ENCODE results near the gene SLC7A4.

The SLC7A4 gene

DNA sequence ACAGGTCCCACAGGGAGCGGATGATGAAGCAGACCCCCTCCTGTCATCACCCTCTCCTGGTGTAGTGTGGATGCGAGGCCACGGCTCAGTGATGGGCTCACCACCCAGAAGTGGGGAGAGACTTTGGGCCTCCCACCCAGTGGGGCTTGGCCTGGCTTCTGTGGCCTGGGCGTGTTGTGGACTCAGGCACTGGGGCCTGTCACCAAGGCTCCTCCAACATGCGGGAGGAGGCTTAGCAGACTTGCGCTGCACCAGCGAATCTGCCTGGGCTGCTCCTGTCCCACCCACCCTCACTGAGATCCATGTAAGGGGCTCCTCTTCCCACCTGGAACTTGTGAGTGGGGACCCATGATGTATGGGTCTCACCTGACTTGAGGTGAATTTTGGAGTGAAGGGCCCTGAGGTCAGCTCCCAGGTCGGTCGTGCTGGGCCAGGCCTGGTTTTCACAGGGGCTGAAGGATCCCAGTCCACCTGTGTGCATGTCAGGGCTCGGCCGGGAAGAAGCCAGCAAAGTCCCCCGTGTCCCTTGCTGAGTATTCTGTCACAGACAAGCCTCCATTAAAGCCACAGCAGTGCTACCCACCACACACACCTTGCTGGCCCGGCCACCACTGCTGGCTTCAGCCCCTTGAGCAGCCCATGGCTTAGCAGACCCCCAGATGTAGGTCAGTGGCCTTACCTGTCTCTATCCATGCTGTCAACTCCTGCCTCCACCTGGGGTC, 34.7 kb downstream of the SLC7A4 start:
- no peak for DNase-seq

DNA sequence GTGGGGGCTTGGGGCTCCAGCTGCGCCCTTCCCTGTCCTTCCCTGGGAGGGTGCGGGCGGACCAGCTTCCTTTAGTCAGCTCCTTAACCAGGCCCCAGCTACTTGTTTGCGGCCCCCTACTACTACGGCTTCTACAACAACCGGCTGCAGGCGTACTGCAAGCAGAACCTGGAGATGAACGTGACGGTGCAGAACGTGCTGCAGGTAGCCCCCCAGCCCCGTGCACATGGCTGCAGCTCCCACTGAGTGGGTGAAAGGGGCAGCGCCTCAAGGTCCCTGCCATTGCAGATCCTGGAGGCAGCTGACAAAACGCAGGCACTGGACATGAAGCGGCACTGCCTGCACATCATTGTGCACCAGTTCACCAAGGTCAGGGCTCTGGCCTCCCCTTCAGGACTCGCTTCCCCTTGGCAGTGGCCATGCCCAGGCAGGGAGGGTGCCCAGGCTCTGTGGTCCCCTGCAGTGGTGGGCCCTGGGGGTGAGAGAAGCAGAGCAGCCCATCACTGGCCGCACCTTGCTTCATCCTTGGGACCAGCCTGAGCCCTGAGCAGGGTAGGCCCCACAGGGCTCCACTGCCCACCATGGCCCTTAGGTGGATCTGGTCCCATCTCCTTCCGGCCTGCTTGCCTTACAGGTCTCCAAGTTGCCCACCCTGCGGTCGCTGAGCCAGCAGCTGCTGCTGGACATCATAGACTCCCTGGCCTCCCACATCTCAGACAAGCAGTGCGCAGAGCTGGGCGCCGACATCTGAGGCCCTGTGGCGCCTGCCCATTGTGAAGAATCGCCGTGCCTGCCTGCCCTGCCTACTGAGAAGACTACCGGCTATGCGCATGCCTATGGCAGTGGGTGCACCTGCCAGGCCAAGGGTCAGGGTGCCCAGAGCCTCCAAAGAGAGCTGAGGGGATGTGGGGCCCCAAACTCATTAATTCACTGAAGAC, 35.5 kb downstream of the SLC7A4 start:
- no peak for DNase-seq

DNA sequence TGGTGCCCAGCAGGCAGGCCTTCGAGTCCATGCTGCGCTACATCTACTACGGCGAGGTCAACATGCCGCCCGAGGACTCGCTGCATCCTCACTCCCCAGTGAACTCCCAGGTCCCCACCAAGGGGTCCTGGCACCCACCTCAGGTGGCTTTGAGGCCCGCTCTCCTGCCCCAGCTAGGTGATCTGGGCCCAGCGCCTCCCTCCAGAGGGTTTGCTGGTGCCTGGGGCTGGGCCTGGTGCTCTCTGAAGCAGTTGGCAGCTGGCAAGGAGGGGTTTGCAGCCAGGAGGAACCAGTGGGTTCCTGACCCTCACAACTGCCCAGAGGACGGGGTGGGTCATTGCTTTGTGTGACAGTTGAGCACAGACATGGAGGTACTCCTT, 36.3 kb downstream of the SLC7A4 start:
- no peak for DNase-seq

DNA sequence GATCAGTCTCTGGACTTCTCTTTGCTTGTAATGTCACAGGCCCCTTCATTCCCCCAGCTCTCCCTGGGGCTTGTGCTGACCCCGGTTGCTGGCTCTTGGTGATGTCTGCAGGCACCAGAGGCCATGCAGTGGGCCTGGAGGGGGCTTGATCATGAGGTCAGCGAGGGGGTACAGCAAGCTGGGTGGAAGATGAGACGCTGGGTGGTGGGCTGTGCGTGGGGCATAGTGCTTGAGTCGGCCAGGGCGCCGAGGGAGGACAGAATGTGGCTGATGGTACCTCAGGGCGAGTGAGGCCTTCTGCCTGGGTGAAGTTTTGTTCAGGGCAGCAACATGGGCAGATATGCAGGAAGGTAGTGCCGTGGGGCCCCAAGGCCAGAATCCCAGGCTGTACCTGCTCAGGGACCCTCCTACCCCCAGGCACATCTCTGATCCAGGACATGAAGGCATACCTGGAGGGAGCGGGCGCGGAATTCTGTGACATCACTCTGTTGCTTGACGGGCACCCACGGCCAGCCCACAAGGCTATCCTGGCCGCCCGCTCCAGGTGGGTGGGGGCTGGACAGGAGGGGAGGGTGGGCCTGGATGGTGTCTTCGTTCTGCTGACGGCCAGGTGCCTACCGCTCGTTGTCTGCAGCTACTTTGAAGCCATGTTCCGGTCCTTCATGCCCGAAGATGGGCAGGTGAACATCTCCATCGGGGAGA, 36.9 kb downstream of the SLC7A4 start:
- no peak for DNase-seq

DNA sequence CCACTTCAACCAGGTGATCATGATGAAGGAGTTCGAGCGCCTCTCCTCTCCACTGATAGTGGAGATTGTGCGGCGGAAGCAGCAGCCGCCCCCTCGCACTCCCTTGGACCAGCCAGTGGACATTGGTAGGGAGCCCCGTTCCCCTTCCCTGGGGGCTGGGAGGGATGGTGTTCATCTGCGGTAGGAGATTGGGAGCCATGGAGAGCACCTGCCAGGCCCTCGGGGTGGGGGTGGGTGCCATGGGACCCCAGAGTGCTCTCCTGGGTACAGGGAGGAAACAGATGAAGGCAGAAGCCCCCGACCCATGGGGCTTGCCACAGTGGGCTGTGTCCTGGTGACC, 37.5 kb downstream of the SLC7A4 start:
- DNase-seq: no peak

DNA sequence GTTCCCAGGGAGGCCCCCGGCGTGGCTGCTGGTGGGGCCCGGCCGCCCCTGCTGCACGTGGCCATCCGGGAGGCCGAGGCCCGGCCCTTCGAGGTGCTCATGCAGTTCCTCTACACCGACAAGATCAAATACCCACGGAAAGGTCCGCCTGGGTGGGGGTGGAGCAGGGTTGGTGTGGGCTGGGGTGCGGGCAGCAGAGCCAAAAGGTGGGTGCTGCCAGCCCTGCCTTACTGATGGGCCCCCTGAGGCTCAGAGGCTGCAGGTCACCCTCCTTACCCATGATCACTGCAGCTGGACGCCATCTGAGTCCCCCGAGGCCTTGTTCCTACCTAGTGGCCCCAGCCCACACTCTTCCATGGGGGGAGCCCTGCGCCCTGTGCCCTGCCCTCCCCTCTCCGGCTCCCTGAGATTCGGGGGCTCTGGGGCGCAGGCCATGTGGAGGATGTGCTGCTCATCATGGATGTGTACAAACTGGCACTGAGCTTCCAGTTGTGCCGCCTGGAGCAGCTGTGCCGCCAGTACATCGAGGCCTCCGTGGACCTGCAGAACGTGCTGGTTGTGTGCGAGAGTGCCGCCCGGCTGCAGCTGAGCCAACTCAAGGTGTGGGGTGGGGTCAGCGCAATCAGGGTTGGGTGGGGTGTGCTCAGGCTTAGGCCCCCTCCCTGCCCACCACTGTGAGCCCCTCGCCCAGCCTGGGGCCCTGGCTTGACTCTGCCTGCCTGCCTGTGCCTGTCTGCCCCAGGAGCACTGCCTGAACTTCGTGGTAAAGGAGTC, 38.0 kb downstream of the SLC7A4 start:
- no peak for DNase-seq

DNA sequence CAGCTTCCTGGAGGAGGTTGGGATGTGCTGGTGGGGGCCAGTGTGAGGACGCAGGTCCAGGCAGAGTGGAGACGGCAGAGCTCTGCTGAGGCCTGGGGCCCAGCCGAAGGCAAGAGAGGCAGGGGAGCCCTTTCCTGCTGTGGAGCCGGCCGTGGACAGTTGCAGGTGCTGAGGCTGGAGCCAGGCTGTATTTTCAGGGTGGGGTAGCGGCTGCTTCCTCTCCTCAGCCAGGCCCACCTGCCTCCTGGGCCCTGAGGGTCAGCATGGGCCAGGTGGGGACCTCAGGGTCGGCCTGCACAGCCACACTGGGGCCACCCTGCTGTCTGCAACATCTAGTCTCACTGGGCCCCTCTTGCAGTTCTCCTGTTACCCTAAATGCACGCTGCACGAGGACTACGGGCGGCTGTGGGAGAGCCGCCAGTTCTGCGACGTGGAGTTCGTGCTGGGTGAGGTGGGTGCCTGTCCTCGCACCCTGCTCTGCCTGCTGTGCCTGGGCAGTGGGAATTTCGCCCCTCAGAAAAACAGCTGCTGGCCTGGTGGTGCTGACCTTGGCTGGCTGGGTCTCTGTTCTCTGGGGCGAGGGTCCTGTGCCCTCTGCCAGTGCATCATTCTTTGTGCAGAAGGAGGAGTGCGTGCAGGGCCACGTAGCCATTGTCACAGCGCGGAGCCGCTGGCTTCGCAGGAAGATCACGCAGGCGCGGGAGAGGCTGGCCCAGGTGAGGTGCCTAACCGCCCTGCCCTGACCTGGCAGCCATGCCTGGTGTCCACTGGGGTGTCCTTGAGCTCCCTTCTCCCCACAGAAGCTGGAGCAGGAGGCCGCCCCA, 38.8 kb downstream of the SLC7A4 start:
- no peak for DNase-seq

DNA sequence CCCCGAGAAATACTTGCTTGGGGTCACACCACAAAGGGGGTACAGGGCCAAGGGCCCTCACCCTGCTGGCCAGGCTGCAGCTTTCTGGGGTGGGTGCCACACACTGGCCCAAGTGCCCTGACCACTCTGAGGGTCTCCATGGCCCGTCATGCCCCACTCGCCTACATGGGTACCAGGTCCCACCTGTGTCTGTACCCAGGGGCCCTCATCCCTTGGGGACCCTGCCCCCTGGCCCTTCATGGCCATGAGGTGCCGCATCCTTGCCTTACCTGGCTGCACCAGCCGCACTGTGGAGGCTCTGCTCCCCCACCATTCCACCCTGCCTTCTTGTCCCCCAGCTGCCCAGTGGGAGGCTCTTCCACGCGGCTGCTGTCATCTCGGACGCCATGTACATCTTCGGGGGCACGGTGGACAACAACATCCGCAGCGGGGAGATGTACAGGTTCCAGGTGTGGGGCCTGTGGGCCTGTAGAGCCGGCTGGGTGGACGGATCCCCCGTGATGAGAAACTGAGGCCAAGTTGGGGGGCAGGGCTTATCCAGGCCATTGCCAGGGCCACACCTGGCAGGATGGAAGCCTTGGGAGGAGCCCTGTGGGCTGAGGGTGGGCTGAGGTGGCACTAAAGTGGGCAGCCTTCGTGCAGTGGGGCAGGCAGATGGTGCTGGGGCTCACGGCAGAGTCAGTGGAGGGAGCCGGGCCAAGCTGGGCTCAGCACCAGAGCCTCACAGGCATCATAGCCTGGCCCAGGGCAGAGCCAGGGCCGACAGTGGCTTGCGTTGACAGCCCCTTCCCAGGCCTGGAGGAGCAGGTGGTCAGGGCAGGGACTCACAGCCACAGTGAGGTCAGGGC, 39.7 kb downstream of the SLC7A4 start:
- no peak for DNase-seq

DNA sequence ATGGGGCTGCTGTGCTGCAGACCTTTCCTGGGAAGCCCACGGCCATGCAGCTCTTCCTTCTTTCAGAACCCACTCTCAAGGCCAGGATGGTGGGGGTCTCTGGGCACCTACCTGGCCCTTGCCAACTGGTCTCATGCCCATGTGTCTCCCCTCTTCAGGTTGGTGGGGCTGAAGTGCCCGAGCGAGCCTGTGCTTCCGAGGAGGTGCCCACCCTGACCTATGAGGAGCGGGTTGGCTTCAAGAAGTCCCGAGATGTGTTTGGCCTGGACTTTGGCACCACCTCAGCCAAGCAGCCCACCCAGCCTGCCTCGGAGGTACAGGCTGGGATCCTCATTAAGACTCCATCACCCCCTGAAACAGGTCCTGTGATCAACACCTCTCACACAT, 40.3 kb downstream of the SLC7A4 start:
- DNase-seq: no peak

DNA sequence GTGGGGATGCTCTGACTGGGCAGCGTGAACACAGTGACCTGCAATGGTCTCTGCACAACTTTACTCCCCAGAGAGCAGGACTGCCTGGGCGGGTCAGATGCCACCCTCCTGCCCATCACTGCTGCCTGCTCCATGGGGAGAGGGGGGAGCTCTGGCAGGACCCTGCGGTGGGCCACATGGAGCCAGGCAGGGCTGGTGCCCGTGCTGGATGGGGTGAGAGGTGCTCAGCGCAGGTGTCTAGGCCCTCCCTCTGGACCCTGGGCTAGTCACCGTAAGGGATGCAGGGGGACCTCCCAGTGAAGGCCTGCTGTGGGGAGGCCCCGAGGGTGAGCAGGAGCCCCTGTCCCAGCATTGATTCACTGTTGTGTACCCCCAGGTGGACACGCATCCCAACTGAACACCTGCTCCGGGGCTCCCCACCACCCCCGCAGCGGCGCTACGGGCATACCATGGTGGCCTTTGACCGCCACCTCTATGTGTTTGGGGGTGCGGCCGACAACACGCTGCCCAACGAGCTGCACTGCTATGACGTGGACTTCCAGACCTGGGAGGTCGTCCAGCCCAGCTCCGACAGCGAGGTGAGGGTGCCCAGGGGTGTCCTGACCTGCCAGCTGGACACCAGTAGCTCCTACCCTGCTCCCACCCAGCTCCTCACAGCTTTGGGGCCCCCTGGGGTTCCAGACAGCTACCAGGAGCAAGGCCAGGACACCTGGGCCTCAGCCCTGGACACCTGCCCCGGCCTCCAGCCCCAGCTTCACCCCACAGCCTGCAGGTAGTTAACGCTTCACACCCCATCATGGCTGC, 40.9 kb downstream of the SLC7A4 start:
- no peak for DNase-seq

DNA sequence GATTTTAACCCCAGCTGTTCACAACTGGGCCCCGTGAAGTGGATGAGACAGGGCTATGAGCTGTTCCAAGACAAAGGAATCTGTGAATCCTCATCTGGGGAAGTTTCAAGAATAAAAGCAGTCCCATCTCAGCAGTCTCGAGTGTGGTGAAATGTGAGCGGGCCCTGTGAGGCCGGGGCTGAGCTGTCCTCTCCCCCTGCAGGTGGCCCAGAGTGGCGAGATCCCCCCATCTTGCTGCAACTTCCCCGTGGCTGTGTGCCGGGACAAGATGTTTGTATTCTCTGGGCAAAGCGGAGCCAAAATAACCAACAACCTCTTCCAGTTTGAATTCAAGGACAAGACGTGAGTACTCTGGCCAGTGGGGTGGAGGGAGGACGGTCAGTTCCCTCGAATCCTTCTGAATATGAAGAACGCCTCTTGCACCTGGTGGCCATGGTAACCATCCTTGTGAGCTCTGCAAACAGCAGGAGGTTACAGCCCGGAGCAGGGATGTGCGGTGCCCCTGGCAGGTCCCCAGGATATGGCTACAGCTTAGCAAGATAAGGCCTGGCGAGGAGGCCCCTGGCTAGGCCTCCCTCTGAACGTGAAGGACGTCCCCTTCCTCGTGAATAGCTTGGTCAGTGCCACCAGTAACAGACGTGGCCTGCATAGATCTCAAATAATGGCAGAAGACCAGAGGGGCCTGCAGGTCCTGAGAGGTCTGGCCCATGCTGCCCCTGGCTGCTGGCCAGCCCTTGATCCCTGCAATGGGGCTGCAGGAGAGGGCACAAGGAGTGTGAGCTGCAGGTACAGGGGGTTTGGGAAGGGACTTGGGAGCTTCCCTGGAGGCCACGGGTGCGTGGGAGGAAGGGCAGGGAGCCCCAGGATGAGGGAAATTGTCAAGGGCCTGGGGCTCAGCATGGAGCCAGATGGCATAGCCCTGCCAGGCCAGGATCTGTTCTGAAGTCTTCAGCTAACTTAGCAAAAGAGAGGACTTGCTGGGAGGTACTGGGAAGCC, 41.9 kb downstream of the SLC7A4 start:
- no peak for DNase-seq

DNA sequence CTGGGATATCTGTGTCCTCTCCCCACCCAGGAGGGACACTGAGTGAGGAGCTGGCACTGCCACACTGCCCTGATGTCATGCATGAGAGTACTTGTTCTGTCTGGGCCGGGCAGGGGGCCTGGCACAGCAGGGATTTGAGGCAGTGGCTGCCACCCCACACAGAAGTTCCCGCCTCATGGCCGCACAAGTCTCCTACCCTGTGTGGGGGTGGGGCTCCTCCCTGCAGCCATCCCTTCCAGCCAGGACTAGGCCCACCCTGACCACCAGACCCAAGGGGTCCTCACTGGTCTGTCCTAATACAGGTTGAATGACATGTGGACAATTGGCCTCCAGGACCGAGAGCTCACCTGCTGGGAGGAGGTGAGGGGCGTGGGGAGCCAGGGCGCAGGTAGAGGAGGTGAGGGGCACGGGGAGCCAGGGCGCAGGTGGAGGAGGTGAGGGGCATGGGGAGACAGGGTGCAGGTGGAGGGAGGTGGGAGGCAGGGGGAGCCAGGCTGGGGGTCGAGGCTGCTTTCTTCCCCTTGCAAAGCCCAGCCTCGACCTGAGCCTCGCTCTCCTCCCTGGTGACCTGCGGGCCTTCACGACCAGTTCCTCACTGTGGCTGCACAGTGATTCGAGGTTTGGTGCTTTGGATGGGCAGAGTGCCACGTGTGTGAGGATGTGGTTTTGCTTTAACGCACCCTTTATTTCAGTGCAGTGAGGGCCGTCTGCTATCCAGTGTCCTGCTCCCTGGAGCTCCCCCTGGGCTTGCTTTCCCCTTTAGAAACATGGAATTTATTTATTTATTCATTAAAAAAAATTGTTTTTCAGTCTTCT, 42.8 kb downstream of the SLC7A4 start:
- no peak for DNase-seq

DNA sequence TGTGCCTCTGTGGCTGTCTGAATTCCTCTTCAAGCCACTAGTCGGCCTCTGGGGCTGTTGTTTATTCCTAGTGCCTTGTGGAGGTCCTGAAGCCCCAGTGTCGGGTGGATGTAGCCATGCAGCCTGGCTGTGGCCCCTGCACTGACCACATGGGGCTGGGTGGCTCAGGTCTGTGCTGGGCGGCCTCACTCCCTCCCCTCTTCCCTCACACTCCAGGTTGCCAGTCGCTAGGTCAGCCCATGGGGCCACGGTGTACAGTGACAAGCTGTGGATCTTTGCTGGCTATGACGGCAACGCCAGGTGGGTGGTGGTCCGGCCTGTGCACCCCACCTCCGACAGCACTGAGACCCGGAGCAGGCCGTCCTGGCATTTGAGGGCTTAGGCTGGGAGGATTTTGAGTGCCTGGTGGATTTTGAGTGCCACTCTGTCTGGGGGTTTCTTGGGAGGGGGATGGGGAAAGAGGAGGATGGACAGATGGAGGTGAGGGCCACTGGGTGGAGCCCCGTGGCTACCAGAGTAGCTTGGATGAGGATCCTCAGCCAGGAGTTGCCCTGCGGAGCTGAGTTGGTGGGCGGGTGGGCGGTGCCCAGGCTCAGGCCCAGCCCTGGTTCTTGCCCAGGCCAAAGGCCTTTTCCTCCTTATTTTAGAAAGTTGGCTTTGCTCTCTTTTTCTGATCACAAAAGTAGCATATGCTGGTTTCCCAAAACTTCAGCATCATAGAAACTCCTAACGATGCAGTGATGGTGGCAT, 43.6 kb downstream of the SLC7A4 start:
- DNase-seq: no peak

DNA sequence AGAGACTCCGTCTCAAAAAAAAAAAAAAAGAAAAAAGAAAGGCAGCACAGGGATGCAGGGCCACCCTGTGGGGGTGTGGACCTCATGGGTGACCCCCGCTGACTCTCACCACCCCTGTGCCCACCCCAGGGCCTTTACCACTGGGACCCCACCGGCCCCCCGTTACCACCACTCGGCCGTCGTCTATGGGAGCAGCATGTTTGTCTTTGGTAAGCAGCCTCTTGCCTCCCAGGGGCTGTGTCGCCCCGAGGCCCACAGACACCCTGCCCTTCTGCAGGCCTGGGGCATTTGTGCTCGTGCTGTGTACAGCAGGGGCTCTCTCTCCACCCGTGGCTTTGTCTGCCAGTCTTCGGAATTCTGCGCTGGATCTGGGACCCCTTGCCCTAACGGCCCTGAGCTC, 45.0 kb downstream of the SLC7A4 start:
- DNase-seq: no peak

DNA sequence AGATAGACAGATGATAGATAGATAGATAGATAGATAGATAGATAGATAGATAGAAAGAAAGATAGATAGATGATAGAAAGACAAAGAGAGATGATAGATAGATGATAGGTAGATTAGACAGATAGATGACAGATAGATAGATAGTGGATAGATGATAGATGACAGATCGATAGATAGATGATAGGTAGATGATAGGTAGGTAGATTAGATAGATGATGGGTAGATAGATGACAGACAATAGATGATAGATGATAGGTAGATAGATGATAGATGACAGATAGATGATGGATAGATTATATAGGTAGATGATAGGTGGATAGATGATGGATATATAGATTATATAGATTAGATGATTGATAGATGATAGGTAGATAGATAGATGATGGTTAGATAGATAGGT, 46.0 kb downstream of the SLC7A4 start:
- DNase-seq: no peak

DNA sequence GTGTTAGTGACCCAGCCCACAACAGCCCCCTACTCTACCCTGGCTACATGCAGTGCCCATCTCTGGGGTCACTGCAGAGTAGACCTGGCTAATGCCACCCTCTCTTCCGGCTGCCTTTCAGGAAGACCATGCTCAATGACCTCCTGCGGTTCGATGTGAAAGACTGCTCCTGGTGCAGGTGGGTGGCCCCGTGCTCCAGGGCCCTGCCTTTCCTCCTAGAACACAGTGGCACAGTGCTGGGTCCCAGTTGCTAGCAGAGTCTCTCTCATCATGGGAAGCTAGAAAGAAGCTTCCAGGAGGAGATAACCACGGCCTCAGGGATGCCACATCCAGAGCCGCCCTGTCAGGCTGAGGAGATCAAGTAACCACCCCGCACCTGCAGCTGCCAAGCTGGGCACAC, 46.6 kb downstream of the SLC7A4 start:
- no peak for DNase-seq

DNA sequence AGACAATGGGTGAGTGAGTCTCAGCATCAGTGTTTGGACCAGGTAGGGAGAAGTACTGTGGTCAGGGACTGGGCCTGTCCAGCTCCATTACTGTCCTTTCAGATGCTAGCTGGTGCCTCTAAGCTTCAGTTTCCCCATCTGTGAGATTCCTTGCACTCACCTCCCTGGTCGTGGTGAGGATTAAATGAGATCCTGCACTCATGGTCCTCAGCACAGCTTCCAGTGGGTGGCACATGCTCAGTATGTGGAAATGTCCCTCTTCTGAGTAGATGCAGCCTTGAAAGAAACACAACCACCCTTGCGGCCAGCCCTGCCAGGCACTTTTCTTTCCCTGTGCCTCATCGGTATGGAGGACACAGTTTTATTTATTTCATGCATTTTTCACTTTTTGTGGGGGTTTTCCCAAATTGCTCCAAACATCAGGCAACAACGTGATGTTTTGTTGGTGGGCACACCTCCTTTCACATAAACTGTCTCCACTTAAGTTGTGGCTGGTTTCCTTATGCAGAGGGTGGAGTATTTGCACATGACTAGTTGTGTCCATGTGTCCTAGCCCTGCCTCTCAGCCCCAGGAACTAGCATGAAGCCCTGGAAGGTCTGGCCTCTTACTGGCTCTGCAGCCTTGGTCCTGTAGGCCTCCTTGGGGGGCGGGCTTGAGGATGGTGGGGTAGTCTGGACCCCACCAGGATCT, 49.1 kb downstream of the SLC7A4 start:
- DNase-seq: no peak

Measured in GDM1 (cell line).